ENCODE data around the gene PDE7B.

DNA sequence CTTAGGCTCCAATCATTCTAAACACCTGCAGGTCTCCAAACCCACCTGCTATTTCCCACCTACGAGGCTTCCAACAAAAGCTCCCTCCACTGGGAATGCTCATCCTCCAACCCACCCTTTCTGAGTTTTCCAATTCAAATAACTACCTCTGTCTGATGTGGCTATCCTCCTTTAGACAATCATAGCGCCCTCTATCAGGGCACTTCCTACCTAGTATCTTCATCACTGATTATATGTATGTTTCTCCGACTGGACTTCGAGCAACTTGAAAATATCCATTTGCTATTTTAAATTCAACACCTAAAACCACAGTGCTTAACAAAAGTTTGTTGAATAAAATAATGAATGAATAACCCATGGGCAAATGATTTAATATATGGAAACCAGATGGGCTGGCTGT lies 357.3 kb downstream of the PDE7B start:
- no peak for TF ChIP-seq CTCF (IDR thresholded peaks at IDR 0.05)
- no peak for TF ChIP-seq ZFX (IDR thresholded peaks at IDR 0.05; ENCODE audit: borderline replicate concordance)

Data from 22Rv1 (cell line).